Ovary (tissue), 9 donors: ENCODE results near the gene ADK. TPM values are rescaled to one million over a fixed set of nuclear protein-coding genes. Genes with fewer than 3 reads are reported as not detected.

Source experiments
- DNase-seq, 5 donors: peaks; one replicate each; pipeline ENCODE4 v3.0.0-alpha.2; 2019 to 2020
- H3K27ac ChIP-seq, 2 donors: fragments of 200-600 bp; one replicate each; pipeline versions ENCODE4 v1.5.1 to v1.8.0; 2019 to 2022
- H3K27me3 ChIP-seq: fragments of 200-600 bp; one replicate; pipeline ENCODE4 v1.8.0; 2022
- H3K36me3 ChIP-seq: fragments of 200-600 bp; sonication (generic); one replicate; pipeline ENCODE4 v1.5.1; 2019
- H3K4me1 ChIP-seq: one replicate; pipeline ENCODE4 v1.8.1; 2013; ENCODE audit warnings: mild to moderate bottlenecking, moderate library complexity; ENCODE audit not compliant: insufficient read depth
- H3K4me3 ChIP-seq: fragments of 200-600 bp; sonication (generic); one replicate; pipeline ENCODE4 v1.5.1; 2017
- H3K9me3 ChIP-seq, 2 donors: fragments of 200-600 bp in 1 of 2; sonication (generic) in 1 of 2; one replicate each; pipeline versions ENCODE4 v1.5.1 to v1.8.1; 2013 to 2019; ENCODE audit warnings: mild to moderate bottlenecking in 1 of 2, moderate library complexity in 1 of 2
- CTCF ChIP-seq, 3 donors: fragments of 450-650 bp in 2 of 3; fragments of 200-600 bp in 1 of 3; IDR thresholded peaks; one replicate each; pipeline versions ENCODE4 v1.5.1 to v1.8.0; 2016 to 2022; ENCODE audit warnings: antibody characterized with exemption in 3 of 3, mild to moderate bottlenecking in 1 of 3
- EP300 ChIP-seq: sonication (generic); formaldehyde crosslinking; IDR thresholded peaks from one replicate; pipeline ENCODE4 v1.6.1; 2017; ENCODE audit warnings: antibody characterized with exemption
- POLR2A ChIP-seq: fragments of 450-650 bp; IDR thresholded peaks from one replicate; pipeline ENCODE4 v1.6.1; 2017; ENCODE audit warnings: antibody characterized with exemption, mild to moderate bottlenecking, moderate library complexity
- WGBS, 3 donors: extraction: QIAGEN DNeasy Blood & Tissue Kit in 1 of 3; methylation state at CpG; one replicate each; pipeline versions ENCODE4 v1.1.5 to v1.1.7; 2013 to 2017; 5-methylcytosine and 5-hydroxymethylcytosine counted together
- intact Hi-C, 4 donors: fragments of 100-400 bp; cut with DNase I; formaldehyde crosslinking; loops; one replicate each; pipeline versions ENCODE4 v1.11.0 to v1.15.1; 2022 to 2023
- polyA plus RNA-seq, 2 donors: library from polyadenylated mRNA; stranded (reverse); fragments of 200-250 nt in 1 of 2; fragments of 350-450 nt in 1 of 2; fragmentation: Illumina TruSeq in 1 of 2; extraction: RNeasy Lipid Tissue Mini Kit (QIAGEN cat#74804) in 1 of 2; gene quantifications; one replicate each; pipeline ENCODE4 v1.2.3, GENCODE V29; 2013 to 2014
- total RNA-seq, 7 donors: library from RNA; depleted of rRNA in 2 of 7; stranded (reverse); fragments of >200 nt in 2 of 7; fragmentation: NEBNext Ultra II Directional in 3 of 7; extraction: Animal tissue kit (Norgen Biotek cat#: 25700) in 3 of 7; gene quantifications; one replicate each; pipeline versions ENCODE4 v1.1.0 to v1.2.4, GENCODE V29; 2016 to 2023
- donor health status: DM: no; HTN: no; CAD: no; lungs with moderate emphysema.
- donor health status: DM: no; HTN: no; CAD: no.
- donor health status: Bipolar disorder and iron deficiency.
- donor health status: DM: yes; HTN: yes; CAD: no.
- donor health status: DM: no; HTN: no; CAD: no.
- donor health status: DM: yes; HTN: yes; CAD: no.

Gene ADK
- total and polyA plus RNA-seq, 9 donors, result 9.4 to 20.4 (median 12.2) TPM

GRCh38 chr10:74672430-74673165 lies 521.6 kb downstream of the ADK start:
- H3K27me3 ChIP-seq, result no peaks in the 10 kb centered on the region
- no peak for DNase-seq
- no peaks in the 10 kb centered on the region for H3K9me3 ChIP-seq
- peaks cover 3% of the 10 kb centered on the region for H3K4me1 ChIP-seq
- TF ChIP-seq CTCF (IDR thresholded peaks at IDR 0.05) (no peak), EP300 (no peak), POLR2A (no peak)
- H3K27ac ChIP-seq, result no peak overlapping the region
- intact Hi-C loops, result no loop called here
- H3K36me3 ChIP-seq, result no peaks in the 10 kb centered on the region
- no peak overlapping the region for H3K4me3 ChIP-seq

- WGBS, 3 donors, result 98 to 100% (median 98%) methylated on average over 1 of the region's 1 CpG
- no peaks in the 10 kb centered on the region for H3K4me1 ChIP-seq
- intact Hi-C loops, result no loop called here
- H3K36me3 ChIP-seq, result no peaks in the 10 kb centered on the region
- H3K27me3 ChIP-seq, result no peaks in the 10 kb centered on the region
- H3K4me3 ChIP-seq, result no peak overlapping the region
- H3K9me3 ChIP-seq, result no peaks in the 10 kb centered on the region
- no peak overlapping the region for H3K27ac ChIP-seq
- DNase-seq, result no peak
- TF ChIP-seq POLR2A, result no peak
- no peak for TF ChIP-seq CTCF (IDR thresholded peaks at IDR 0.05)
- TF ChIP-seq EP300, result no peak
Observed at GRCh38 chr10:74674927-74675326, 523.9 kb downstream of the ADK start.

- Histone ChIP-seq H3K36me3 (no peaks in the 10 kb centered on the region), H3K4me3 (no peak overlapping the region), H3K27me3 (no peaks in the 10 kb centered on the region), H3K4me1 (no peaks in the 10 kb centered on the region), H3K27ac (no peak overlapping the region), H3K9me3 (no peaks in the 10 kb centered on the region)
- TF ChIP-seq EP300 (no peak), POLR2A (no peak), CTCF (IDR thresholded peaks at IDR 0.05) (no peak)
- DNase-seq, result no peak
- intact Hi-C loops, result no loop called here
Observed at GRCh38 chr10:74675484-74675883, 524.5 kb downstream of the ADK start.

- no peaks in the 10 kb centered on the region for H3K36me3 ChIP-seq
- DNase-seq, result no peak
- H3K4me3 ChIP-seq, result no peak overlapping the region
- no peaks in the 10 kb centered on the region for H3K4me1 ChIP-seq
- WGBS, 3 donors, result 96 to 100% (median 100%) methylated on average over 1 of the region's 1 CpG
- no peaks in the 10 kb centered on the region for H3K9me3 ChIP-seq
- TF ChIP-seq CTCF (IDR thresholded peaks at IDR 0.05), result no peak
- TF ChIP-seq POLR2A, result no peak
- no peak for TF ChIP-seq EP300
- H3K27ac ChIP-seq, result no peak overlapping the region
- intact Hi-C loops, result no loop called here
- H3K27me3 ChIP-seq, result no peaks in the 10 kb centered on the region
Observed at GRCh38 chr10:74677951-74678350, 526.9 kb downstream of the ADK start.
